Measurements from ENCODE around the gene SNRNP48.

Gene SNRNP48

DNA sequence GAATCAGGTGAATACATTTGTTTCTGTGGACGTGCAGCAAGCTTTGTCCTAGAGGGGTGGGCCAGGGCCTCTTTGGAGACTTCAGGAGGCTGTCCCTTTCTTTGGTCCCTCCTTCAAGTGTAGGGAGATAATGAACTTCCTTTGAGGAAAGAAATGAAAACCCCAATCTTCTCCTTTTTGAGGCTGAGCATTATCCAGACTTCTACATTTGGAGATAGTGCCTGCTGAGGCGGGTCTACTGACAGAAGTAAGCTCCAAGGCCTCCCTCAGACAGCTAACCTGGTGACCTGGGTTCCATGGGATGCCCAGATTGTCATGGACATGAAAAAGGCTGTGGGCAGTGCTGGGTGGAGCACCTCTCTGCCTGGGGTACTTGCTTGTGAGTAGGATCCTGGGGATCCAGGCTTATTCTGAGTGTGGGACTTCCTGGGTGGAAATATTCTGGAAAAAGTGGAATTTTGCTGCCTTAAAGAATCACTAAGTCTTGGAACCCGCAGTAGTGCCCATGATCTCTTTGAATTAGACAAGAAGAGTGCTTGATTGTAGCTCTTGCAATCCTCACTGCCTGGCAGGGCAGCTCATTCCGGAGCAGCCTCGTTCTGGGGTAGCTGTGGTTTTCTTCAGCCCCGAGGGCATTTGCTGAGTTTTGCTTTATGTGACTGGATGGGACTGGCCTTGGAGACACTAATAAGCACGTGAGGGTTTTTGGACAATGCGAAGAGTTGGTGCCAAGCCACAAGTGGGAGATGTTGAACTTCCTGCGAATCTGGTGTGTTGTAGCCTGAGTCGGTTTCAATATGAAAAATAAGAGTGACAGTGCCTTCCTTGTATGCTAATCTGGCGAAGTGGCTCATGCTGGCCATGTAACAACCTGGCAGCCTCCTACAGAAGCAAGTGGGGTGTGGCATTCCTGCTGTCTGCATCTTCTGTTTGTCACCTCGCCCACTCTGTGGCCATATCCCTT, 28.1 kb downstream of the SNRNP48 start:
- Histone ChIP-seq H3K4me3 (ENCODE audit: low read depth, low read length) (no peak overlapping the region), H3K27ac (ENCODE audit: extremely low read depth, low read depth, low read length) (no peak overlapping the region), H3K9me3 (ENCODE audit: control insufficient read depth, insufficient read depth, low read depth, low read length) (no peaks in the 10 kb centered on the region), H3K4me1 (ENCODE audit: control insufficient read depth, insufficient read depth, low read length) (0 out of 2 replicates have a peak, but pooled peaks cover 2% of the 10 kb centered on the region), H3K36me3 (ENCODE audit: control insufficient read depth in 2 of 2, insufficient read depth in 1 of 2, low read length in 2 of 2) (peaks cover 5 to 8% of the 10 kb centered on the region in 2 experiments)
- CTCF ChIA-PET = interaction anchor here (0.6 to 1.7 kb wide), 15 partner anchors 23 to 1680 kb away, joined by 3 to 6 read pairs (median 3); partner anchors contain the start of gene SNRNP48
- POLR2A ChIA-PET = interaction anchor here (0.6 kb wide), 2 partner anchors 108 to 440 kb away, joined by 3 read pairs; no protein-coding TSS in a partner anchor
- TF ChIP-seq ZNF146 (tag by site-specific recombination; IDR thresholded peaks at IDR 0.05) = no peak
- TF ChIP-seq ZNF654 (tag by site-specific recombination; IDR thresholded peaks at IDR 0.05; ENCODE audit: low read depth) = peak; percentile 37; the same call in 1 of the 2 replicates
- TF ChIP-seq, protein P1, sequence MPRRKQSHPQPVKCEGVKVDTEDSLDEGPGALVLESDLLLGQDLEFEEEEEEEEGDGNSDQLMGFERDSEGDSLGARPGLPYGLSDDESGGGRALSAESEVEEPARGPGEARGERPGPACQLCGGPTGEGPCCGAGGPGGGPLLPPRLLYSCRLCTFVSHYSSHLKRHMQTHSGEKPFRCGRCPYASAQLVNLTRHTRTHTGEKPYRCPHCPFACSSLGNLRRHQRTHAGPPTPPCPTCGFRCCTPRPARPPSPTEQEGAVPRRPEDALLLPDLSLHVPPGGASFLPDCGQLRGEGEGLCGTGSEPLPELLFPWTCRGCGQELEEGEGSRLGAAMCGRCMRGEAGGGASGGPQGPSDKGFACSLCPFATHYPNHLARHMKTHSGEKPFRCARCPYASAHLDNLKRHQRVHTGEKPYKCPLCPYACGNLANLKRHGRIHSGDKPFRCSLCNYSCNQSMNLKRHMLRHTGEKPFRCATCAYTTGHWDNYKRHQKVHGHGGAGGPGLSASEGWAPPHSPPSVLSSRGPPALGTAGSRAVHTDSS (tag by site-specific recombination; IDR thresholded peaks at IDR 0.05) = no peak
- no peak for TF ChIP-seq KLF10 (tag by site-specific recombination; IDR thresholded peaks at IDR 0.05)
- TF ChIP-seq HOXC10 (CRISPR knock-in tag; IDR thresholded peaks at IDR 0.05) = no peak
- TF ChIP-seq, protein P2, sequence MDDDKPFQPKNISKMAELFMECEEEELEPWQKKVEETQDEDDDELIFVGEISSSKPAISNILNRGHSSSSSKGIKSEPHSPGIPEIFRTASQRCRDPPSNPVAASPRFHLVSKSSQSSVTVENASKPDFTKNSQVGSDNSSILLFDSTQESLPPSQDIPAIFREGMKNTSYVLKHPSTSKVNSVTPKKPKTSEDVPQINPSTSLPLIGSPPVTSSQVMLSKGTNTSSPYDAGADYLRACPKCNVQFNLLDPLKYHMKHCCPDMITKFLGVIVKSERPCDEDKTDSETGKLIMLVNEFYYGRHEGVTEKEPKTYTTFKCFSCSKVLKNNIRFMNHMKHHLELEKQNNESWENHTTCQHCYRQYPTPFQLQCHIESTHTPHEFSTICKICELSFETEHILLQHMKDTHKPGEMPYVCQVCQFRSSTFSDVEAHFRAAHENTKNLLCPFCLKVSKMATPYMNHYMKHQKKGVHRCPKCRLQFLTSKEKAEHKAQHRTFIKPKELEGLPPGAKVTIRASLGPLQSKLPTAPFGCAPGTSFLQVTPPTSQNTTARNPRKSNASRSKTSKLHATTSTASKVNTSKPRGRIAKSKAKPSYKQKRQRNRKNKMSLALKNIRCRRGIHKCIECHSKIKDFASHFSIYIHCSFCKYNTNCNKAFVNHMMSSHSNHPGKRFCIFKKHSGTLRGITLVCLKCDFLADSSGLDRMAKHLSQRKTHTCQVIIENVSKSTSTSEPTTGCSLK (tag by site-specific recombination; IDR thresholded peaks at IDR 0.05) = no peak
- TF ChIP-seq SP7 (tag by site-specific recombination; IDR thresholded peaks at IDR 0.05) = peak; percentile 74; the same call in 1 of the 2 replicates
- no peak for TF ChIP-seq SETDB1 (IDR thresholded peaks at IDR 0.05; ENCODE audit: insufficient read length, low read length)
- TF ChIP-seq ZNF175 (tag by site-specific recombination; IDR thresholded peaks at IDR 0.05) = no peak
- TF ChIP-seq, protein P3, sequence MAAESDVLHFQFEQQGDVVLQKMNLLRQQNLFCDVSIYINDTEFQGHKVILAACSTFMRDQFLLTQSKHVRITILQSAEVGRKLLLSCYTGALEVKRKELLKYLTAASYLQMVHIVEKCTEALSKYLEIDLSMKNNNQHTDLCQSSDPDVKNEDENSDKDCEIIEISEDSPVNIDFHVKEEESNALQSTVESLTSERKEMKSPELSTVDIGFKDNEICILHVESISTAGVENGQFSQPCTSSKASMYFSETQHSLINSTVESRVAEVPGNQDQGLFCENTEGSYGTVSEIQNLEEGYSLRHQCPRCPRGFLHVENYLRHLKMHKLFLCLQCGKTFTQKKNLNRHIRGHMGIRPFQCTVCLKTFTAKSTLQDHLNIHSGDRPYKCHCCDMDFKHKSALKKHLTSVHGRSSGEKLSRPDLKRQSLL (tag by site-specific recombination; IDR thresholded peaks at IDR 0.05) = no peak
- TF ChIP-seq EGR2 (tag by site-specific recombination; IDR thresholded peaks at IDR 0.05; ENCODE audit: low read depth) = peak; percentile 57; the same call in 1 of the 2 replicates
- no peak for TF ChIP-seq ZIC2 (tag by site-specific recombination; IDR thresholded peaks at IDR 0.05)
- TF ChIP-seq OSR2 (tag by site-specific recombination; IDR thresholded peaks at IDR 0.05) = peak; percentile 75
- no peak for TF ChIP-seq ZEB2 (tag by site-specific recombination; IDR thresholded peaks at IDR 0.05)
- TF ChIP-seq, protein P4, sequence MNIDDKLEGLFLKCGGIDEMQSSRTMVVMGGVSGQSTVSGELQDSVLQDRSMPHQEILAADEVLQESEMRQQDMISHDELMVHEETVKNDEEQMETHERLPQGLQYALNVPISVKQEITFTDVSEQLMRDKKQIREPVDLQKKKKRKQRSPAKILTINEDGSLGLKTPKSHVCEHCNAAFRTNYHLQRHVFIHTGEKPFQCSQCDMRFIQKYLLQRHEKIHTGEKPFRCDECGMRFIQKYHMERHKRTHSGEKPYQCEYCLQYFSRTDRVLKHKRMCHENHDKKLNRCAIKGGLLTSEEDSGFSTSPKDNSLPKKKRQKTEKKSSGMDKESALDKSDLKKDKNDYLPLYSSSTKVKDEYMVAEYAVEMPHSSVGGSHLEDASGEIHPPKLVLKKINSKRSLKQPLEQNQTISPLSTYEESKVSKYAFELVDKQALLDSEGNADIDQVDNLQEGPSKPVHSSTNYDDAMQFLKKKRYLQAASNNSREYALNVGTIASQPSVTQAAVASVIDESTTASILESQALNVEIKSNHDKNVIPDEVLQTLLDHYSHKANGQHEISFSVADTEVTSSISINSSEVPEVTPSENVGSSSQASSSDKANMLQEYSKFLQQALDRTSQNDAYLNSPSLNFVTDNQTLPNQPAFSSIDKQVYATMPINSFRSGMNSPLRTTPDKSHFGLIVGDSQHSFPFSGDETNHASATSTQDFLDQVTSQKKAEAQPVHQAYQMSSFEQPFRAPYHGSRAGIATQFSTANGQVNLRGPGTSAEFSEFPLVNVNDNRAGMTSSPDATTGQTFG (tag by site-specific recombination; IDR thresholded peaks at IDR 0.05; ENCODE audit: borderline replicate concordance) = no peak
- TF ChIP-seq ZNF311 (tag by site-specific recombination; IDR thresholded peaks at IDR 0.05; ENCODE audit: borderline replicate concordance) = no peak
- no peak for TF ChIP-seq ZNF24 (tag by site-specific recombination; IDR thresholded peaks at IDR 0.05)
- TF ChIP-seq ZFHX2 (tag by site-specific recombination; conservative IDR thresholded peaks at IDR 0.05) = peak; percentile 68
- TF ChIP-seq KLF1 (tag by site-specific recombination; IDR thresholded peaks at IDR 0.05) = 0 out of 2 replicates have a peak, but pooled peaks have one; percentile 21
- no peak for TF ChIP-seq ZNF341 (tag by site-specific recombination; IDR thresholded peaks at IDR 0.05; ENCODE audit: low read depth)
- no peak for TF ChIP-seq ZNF596 (tag by site-specific recombination; IDR thresholded peaks at IDR 0.05)
- no peak for TF ChIP-seq RBAK (tag by site-specific recombination; IDR thresholded peaks at IDR 0.05)
- TF ChIP-seq GLIS1 (tag by site-specific recombination; IDR thresholded peaks at IDR 0.05) = peak; percentile 13; the same call in 1 of the 2 replicates
- TF ChIP-seq ZSCAN30 (tag by site-specific recombination; IDR thresholded peaks at IDR 0.05) = no peak
- peak; percentile 30; the same call in 1 of the 2 replicates for TF ChIP-seq ZNF549 (tag by site-specific recombination; IDR thresholded peaks at IDR 0.05)
- TF ChIP-seq, protein P5, sequence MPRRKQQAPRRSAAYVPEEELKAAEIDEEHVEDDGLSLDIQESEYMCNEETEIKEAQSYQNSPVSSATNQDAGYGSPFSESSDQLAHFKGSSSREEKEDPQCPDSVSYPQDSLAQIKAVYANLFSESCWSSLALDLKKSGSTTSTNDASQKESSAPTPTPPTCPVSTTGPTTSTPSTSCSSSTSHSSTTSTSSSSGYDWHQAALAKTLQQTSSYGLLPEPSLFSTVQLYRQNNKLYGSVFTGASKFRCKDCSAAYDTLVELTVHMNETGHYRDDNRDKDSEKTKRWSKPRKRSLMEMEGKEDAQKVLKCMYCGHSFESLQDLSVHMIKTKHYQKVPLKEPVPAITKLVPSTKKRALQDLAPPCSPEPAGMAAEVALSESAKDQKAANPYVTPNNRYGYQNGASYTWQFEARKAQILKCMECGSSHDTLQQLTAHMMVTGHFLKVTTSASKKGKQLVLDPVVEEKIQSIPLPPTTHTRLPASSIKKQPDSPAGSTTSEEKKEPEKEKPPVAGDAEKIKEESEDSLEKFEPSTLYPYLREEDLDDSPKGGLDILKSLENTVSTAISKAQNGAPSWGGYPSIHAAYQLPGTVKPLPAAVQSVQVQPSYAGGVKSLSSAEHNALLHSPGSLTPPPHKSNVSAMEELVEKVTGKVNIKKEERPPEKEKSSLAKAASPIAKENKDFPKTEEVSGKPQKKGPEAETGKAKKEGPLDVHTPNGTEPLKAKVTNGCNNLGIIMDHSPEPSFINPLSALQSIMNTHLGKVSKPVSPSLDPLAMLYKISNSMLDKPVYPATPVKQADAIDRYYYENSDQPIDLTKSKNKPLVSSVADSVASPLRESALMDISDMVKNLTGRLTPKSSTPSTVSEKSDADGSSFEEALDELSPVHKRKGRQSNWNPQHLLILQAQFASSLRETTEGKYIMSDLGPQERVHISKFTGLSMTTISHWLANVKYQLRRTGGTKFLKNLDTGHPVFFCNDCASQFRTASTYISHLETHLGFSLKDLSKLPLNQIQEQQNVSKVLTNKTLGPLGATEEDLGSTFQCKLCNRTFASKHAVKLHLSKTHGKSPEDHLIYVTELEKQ (tag by site-specific recombination; IDR thresholded peaks at IDR 0.05; ENCODE audit: borderline replicate concordance) = peak; percentile 4; the same call in 1 of the 2 replicates
